H1 (cell line): ENCODE data around the gene DUSP9. TPM values are rescaled to one million over a fixed set of nuclear protein-coding genes. Genes with fewer than 3 reads are reported as not detected.

ENCODE experiments used
- CBX8 ChIP-seq: fragments of 300-800, 300-1000 bp; sonication (generic); IDR thresholded peaks from 2 replicates; pipeline ENCODE4 v1.7.1; 2016; ENCODE audit warnings: low read depth, low read length, borderline replicate concordance
- SP2 ChIP-seq: IDR thresholded peaks from 2 replicates; pipeline ENCODE4 v1.6.1; 2012; ENCODE audit warnings: mild to moderate bottlenecking, low read length, inconsistent platforms
- TAF1 ChIP-seq: IDR thresholded peaks from 2 replicates; pipeline ENCODE4 v1.6.1; 2011; ENCODE audit warnings: mild to moderate bottlenecking, low read depth, low read length
- TBP ChIP-seq: IDR thresholded peaks from 2 replicates; pipeline ENCODE4 v1.6.1; 2011; ENCODE audit warnings: low read depth, low read length, improper control_type of control experiment
- YY1 ChIP-seq: IDR thresholded peaks from 2 replicates; pipeline ENCODE4 v1.6.1; 2011; ENCODE audit warnings: low read depth, mild to moderate bottlenecking, low read length
- polyA plus RNA-seq, 7 experiments: library from polyadenylated mRNA; depleted of rRNA in 3 of 7; stranded (reverse) in 5 of 7; unstranded in 2 of 7; fragments of >200 nt in 5 of 7; fragments of 200-250 nt in 2 of 7; gene quantifications; 1 replicate in 5 of 7; 2 replicates in 1 of 7; 4 replicates in 1 of 7; pipeline versions ENCODE4 v1.2.1 to v1.2.3, GENCODE V29; 2011 to 2013; ENCODE audit warnings: missing spikeins in 2 of 7, mixed read lengths in 2 of 7
- total RNA-seq: library from RNA; stranded (reverse); fragmentation: NEBNext Ultra II Directional; extraction: Animal tissue kit (Norgen Biotek cat#: 25700); gene quantifications from 2 replicates; pipeline ENCODE4 v1.2.1, GENCODE V29; 2021
- TF ChIP-seq, protein P1 (sequence below): IDR thresholded peaks from 2 replicates; pipeline ENCODE4 v1.6.1; 2012; ENCODE audit warnings: inconsistent platforms

The DUSP9 gene
- total and polyA plus RNA-seq, 2 of the 8 experiments (the other 6 are each of a cell fraction or from before 2014, with no cell fraction given) = 0.80 to 1.1 TPM

DNA sequence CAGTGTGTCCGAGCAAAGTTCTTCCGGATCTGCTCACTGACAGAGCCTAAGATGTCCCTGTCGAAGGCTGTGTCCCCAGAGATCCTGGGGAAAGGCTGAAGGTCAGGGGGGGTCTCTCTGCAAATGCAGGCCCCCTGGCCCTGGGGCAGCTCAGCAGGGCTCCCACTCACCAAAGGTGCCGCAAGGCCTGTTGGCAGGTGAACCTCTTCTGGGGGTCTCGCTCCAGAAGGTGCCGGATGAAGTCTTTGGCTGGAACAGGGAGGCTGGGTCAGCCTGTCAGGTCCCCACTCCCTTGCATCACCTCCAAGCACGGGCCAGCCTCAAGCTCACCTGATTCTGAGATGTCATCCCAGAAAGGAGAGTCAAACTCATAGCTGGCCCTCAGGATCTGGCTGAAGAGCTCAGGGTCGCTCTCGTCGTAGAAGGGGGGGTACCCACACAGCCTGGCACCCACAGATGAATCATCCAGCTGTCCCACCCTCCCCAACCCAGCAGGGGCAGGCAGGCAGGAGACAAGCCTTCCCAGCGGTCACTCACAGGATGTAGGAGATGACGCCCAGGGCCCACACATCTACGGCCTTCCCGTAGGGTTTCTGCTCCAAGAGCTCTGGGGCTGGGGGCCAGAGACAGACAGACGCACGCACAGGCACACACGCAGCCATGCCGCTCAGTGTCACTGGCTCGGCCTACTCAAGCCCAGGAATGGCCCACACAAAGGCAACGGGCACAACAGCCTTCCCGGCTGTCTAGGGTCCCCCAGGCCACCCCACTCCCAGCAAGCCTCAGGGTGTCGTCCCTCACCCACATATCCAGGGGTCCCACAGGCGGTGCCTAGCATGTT, 24.0 kb downstream of the DUSP9 start (continued):
- TF ChIP-seq TBP (no peak), SP2 (no peak), YY1 (no peak), TAF1 (no peak), CBX8 (no peak)
- TF ChIP-seq, protein P1, sequence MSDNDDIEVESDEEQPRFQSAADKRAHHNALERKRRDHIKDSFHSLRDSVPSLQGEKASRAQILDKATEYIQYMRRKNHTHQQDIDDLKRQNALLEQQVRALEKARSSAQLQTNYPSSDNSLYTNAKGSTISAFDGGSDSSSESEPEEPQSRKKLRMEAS = no peak
